ENCODE results near the gene ZCRB1.
"Not testable (repeated sequence)": the region's sequence is repeated elsewhere in the genome, so short reads cannot be mapped to it uniquely, and the experiment has no call there.

The ZCRB1 gene, protein sequence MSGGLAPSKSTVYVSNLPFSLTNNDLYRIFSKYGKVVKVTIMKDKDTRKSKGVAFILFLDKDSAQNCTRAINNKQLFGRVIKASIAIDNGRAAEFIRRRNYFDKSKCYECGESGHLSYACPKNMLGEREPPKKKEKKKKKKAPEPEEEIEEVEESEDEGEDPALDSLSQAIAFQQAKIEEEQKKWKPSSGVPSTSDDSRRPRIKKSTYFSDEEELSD

GRCh38 chr12:42325653-42326474 lies at the start of gene ZCRB1, which contains the start of gene PPHLN1:
ZCRB1 (minus strand) TSS chr12:42326094; CDS start chr12:42324102, 1,992 bp downstream.
PPHLN1 (plus strand) TSS chr12:42326167; CDS start chr12:42335903, 9,736 bp downstream.
- peak; percentile 79 to 84 for DNase-seq

GRCh38 chr12:42373669-42374068 lies 47.8 kb upstream of the ZCRB1 start:
- no peak for DNase-seq

DNA sequence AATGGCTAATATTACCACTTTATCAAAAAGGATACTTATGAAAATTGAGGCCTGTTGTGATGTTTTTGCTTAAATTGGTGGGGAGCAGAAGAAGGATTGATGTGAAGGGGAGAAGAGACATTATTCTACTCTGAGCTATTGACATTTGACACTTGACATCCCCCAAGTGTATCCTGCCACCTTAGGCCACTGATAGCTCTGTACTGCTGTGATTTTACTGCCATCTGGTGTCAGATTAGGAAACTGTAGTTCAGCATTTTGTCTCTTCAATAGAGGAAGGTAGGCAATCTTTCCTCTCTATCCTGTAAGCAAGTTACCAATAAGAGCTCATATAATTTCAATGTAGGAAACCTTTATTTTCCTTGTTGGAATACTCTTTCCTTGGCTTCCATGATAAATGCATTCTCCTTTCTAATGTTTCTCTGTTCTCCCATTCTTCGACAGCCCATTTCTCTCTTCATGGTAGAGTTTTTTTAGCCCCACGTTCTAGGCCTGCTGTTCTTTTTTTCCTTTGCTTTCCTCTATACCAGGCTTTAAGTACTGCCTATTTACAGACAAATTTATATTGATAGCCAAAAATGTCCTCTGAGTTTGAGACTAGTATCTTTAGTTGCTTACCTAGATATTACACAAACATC lies 46.4 kb upstream of the ZCRB1 start:
- no peak for DNase-seq

GRCh38 chr12:42370013-42370412 lies 44.1 kb upstream of the ZCRB1 start:
- no peak for DNase-seq

DNA sequence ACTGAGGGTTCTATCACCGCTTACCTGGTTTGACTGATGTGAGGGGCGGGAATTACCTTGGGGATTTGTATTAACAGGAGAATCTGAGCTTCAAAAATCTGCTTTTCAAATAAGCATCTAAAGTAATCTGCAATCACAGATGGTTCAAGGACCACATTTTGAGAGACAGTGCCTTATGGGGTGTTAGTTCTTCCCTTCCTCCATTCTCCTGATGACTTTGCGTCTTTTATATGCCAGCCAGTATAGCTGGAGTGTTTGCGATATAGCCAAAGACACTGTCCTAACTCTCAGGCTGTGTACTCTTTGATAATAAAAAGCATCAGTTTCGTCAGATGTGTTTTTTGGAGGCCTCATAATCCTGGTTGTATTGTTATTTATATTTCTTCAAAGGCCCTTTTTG lies 39.6 kb upstream of the ZCRB1 start:
- DNase-seq = no peak

DNA sequence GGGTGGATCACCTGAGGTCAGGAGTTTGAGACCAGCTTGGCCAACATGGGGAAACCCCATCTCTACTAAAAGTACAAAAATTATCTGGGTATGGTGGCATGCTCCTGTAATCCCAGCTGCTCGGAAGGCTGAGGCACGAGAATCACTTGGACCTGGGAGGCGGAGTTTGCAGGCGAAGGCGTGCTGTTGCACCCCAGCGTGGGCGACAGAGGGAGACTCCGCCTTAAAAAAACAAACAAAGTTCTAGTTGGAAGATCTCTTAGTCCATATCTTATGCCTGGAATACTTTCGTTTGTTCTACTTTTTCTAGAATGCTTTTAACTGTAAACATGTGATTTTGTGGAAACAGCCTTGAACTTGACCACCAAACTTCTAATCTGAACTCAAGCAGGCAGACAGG lies 38.8 kb upstream of the ZCRB1 start:
- DNase-seq = no peak

- no peak for DNase-seq
Observed at GRCh38 chr12:42362647-42363260, 36.9 kb upstream of the ZCRB1 start.

- no peak for DNase-seq
Observed at GRCh38 chr12:42361909-42362646, 36.2 kb upstream of the ZCRB1 start.

- DNase-seq = no peak
Observed at GRCh38 chr12:42360747-42361403, 35.0 kb upstream of the ZCRB1 start.

- DNase-seq = no peak
Observed at GRCh38 chr12:42356344-42356743, 30.4 kb upstream of the ZCRB1 start.

- not testable (repeated sequence) for DNase-seq
Observed at GRCh38 chr12:42350021-42350407, 24.1 kb upstream of the ZCRB1 start.

DNA sequence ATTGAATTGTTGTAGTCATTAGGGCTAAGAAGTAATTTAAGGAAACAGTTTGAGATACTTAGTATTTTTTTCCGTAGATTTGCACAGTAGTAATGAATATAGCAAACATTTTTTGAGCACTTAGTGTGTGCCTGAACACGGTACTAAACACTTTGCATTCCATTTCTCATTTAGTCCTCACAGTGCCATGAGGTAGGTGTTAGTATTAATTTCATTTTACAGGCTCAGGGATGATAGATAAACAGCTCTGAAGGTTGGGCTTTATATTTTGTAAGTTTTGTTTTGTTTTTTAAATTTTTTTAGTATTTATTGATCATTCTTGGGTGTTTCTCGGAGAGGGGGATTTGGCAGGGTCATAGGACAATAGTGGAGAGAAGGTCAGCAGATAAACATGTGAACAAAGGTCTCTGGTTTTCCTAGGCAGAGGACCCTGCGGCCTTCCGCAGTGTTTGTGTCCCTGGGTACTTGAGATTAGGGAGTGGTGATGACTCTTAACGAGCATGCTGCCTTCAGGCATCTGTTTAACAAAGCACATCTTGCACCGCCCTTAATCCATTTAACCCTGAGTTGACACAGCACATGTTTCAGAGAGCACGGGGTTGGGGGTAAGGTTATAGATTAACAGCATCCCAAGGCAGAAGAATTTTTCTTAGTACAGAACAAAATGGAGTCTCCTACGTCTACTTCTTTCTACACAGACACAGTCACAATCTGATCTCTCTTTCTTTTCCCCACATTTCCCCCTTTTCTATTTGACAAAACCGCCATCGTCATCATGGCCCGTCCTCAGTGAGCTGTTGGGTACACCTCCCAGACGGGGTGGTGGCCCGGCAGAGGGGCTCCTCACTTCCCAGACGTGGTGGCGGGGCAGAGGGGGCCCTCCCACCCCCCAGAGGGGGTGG lies 23.5 kb upstream of the ZCRB1 start:
- DNase-seq = not testable (repeated sequence)

- DNase-seq = no peak
Observed at GRCh38 chr12:42346403-42347002, 20.6 kb upstream of the ZCRB1 start.

GRCh38 chr12:42343721-42344120 lies 17.8 kb upstream of the ZCRB1 start:
- DNase-seq = no peak

DNA sequence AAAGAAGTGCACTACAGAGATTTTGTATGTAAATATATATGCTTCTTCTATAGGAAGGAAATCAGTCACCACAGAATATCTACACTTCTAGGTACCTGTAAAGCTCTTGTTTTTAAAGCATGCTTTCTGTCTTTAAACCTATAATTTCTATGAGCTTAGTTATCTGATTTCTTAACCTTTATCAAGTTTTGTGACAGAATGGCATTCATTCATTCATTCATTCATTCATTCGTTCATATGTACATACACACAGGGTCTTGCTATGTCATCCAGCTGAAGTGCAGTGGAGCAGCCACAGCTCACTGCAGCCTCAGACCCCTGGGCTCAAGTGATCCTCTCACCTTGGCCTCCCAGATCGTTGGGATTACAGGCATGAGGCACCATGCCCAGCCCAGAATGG lies 16.1 kb upstream of the ZCRB1 start:
- DNase-seq = no peak

- no peak for DNase-seq
Observed at GRCh38 chr12:42338280-42338679, 12.4 kb upstream of the ZCRB1 start.

GRCh38 chr12:42336286-42336685 lies 10.4 kb upstream of the ZCRB1 start:
- no peak for DNase-seq

DNA sequence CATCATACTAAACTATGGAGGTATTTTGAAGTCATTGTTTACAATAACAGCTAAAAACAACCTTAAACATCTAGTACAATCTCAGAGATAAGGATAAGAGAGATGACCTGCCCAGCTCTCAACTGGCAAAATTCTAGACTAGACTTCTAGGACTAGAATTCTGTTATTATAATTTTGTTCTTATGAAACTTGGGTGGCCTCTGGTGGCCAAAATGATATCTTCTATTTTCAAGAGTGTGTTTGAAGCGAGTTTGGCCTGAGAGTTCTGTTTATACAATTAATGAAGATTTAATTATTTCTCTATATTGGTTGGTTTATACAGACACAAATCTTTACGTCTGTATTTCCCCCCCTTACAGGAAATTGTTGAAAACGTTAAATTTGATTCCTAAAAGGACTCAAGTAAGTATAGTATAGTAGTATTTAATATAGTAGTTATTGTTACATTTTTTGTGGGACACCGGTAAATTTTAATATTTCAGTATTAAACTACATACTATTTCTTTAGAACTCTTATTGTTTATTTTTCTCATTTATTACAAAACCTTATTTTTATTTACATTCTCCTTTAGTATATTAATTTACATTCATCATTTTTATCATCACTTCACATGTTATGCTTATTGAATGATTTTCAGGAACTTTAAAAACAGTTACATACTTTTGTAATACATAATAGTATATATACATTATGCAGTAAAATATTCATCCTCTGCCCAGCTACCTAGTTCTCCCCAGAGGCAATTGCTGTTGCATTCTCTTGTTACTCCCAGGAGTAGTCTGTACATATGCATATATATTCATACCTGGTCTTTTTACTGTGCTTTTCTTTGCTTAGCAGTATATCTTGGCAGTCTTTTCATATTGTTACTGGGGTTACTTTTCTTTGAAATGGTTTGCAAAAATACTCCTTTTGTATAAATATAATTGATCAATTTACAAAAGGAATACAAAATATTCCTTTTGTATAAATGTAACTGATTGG lies 6.7 kb upstream of the ZCRB1 start:
- peak in 1 of 2 experiments; percentile 15 for DNase-seq

GRCh38 chr12:42330097-42330496 lies 4.2 kb upstream of the ZCRB1 start:
- not testable (repeated sequence) for DNase-seq

Data from activated CD4-positive, alpha-beta T cell treated with anti-CD3 and anti-CD28 coated beads, Interleukin-2, amount 50 U/mL, for 48 hours (primary cell).